ENCODE measurements around the gene BMP7.

The BMP7 gene

GRCh38 chr20:57202309-57202708 lies 64.1 kb downstream of the BMP7 start:
- no peak for TF ChIP-seq CTCF (IDR thresholded peaks at IDR 0.05; ENCODE audit: insufficient read depth, missing control alignments)
- FAIRE-seq, result no peak
- no peak for DNase-seq (ENCODE audit: insufficient read length, low spot score)

GRCh38 chr20:57200882-57201695 lies 65.4 kb downstream of the BMP7 start:
- TF ChIP-seq CTCF (IDR thresholded peaks at IDR 0.05; ENCODE audit: insufficient read depth, missing control alignments), result no peak
- no peak for DNase-seq (ENCODE audit: insufficient read length, low spot score)
- no peak for FAIRE-seq

GRCh38 chr20:57199656-57200405 lies 66.6 kb downstream of the BMP7 start:
- DNase-seq (ENCODE audit: insufficient read length, low spot score), result no peak

GRCh38 chr20:57198132-57199072 lies 68.0 kb downstream of the BMP7 start:
- DNase-seq (ENCODE audit: insufficient read length, low spot score) (no peak), FAIRE-seq (no peak)
- TF ChIP-seq CTCF (IDR thresholded peaks at IDR 0.05; ENCODE audit: insufficient read depth, missing control alignments), result no peak

More at GRCh38 chr20:57199656-57200405, 66.6 kb downstream of the BMP7 start:
- no peak for FAIRE-seq
- no peak for TF ChIP-seq CTCF (IDR thresholded peaks at IDR 0.05; ENCODE audit: insufficient read depth, missing control alignments)

- no peak for FAIRE-seq
- no peak for TF ChIP-seq CTCF (IDR thresholded peaks at IDR 0.05; ENCODE audit: insufficient read depth, missing control alignments)
- DNase-seq (ENCODE audit: insufficient read length, low spot score), result no peak
These were observed 68.9 kb downstream of the BMP7 start for GRCh38 chr20:57197352-57198131.

- no peak for TF ChIP-seq CTCF (IDR thresholded peaks at IDR 0.05; ENCODE audit: insufficient read depth, missing control alignments)
- DNase-seq (ENCODE audit: insufficient read length, low spot score) (no peak), FAIRE-seq (no peak)
These were observed 70.9 kb downstream of the BMP7 start for GRCh38 chr20:57195469-57196100.

All from D721Med (cell line).